ENCODE data around the gene EML6.

Gene EML6

GRCh38 chr2:54946220-54946805 is 222.9 kb downstream of the EML6 start:
- DNase-seq (ENCODE audit: low spot score), result no peak

GRCh38 chr2:54947136-54947535 is 223.7 kb downstream of the EML6 start:
- DNase-seq (ENCODE audit: low spot score), result no peak

GRCh38 chr2:54947646-54948045 is 224.2 kb downstream of the EML6 start:
- no peak for DNase-seq (ENCODE audit: low spot score)

- no peak for DNase-seq (ENCODE audit: low spot score)
These were observed 224.7 kb downstream of the EML6 start for GRCh38 chr2:54948120-54948519.

GRCh38 chr2:54949431-54949830 is 226.0 kb downstream of the EML6 start:
- no peak for DNase-seq (ENCODE audit: low spot score)

- no peak for DNase-seq (ENCODE audit: low spot score)
These were observed 227.3 kb downstream of the EML6 start for GRCh38 chr2:54950811-54951210.

GRCh38 chr2:54952425-54952824 is 229.0 kb downstream of the EML6 start:
- DNase-seq (ENCODE audit: low spot score), result no peak

- DNase-seq (ENCODE audit: low spot score), result no peak
These were observed 229.6 kb downstream of the EML6 start for GRCh38 chr2:54952978-54953456.

- DNase-seq (ENCODE audit: low spot score), result no peak
These were observed 230.7 kb downstream of the EML6 start for GRCh38 chr2:54954158-54954557.

- DNase-seq (ENCODE audit: low spot score), result no peak
These were observed 231.4 kb downstream of the EML6 start for GRCh38 chr2:54954705-54955357.

- DNase-seq (ENCODE audit: low spot score), result no peak
These were observed 232.1 kb downstream of the EML6 start for GRCh38 chr2:54955358-54956110.

GRCh38 chr2:54956111-54956627 is 232.7 kb downstream of the EML6 start:
- no peak for DNase-seq (ENCODE audit: low spot score)

GRCh38 chr2:54957321-54957999 is 234.0 kb downstream of the EML6 start:
- DNase-seq (ENCODE audit: low spot score), result no peak

GRCh38 chr2:54958717-54959371 is 235.4 kb downstream of the EML6 start:
- DNase-seq (ENCODE audit: low spot score), result peak; percentile 19

- DNase-seq (ENCODE audit: low spot score), result no peak
These were observed 236.7 kb downstream of the EML6 start for GRCh38 chr2:54960164-54960563.

- no peak for DNase-seq (ENCODE audit: low spot score)
These were observed 239.0 kb downstream of the EML6 start for GRCh38 chr2:54962511-54962910.

GRCh38 chr2:54962935-54963440 is 239.5 kb downstream of the EML6 start:
- no peak for DNase-seq (ENCODE audit: low spot score)

GRCh38 chr2:54963476-54963875 is 240.0 kb downstream of the EML6 start:
- DNase-seq (ENCODE audit: low spot score), result no peak

GRCh38 chr2:54964271-54964670 is 240.8 kb downstream of the EML6 start:
- no peak for DNase-seq (ENCODE audit: low spot score)

- no peak for DNase-seq (ENCODE audit: low spot score)
These were observed 241.4 kb downstream of the EML6 start for GRCh38 chr2:54964816-54965215.

- DNase-seq (ENCODE audit: low spot score), result no peak
These were observed 242.0 kb downstream of the EML6 start for GRCh38 chr2:54965425-54965824.
